ENCODE results near the gene AQP3.
"Not testable (repeated sequence)": the region's sequence is repeated elsewhere in the genome, so short reads cannot be mapped to it uniquely, and the experiment has no call there.

Gene AQP3

GRCh38 chr9:33440204-33440603 is 7.2 kb downstream of the AQP3 start:
- DNase-seq (ENCODE audit: low read depth): no peak

GRCh38 chr9:33439731-33440130 is 7.7 kb downstream of the AQP3 start:
- DNase-seq (ENCODE audit: low read depth): no peak

- no peak for DNase-seq (ENCODE audit: low read depth)
Observed at GRCh38 chr9:33438926-33439680, 8.3 kb downstream of the AQP3 start.

GRCh38 chr9:33437898-33438297 is 9.5 kb downstream of the AQP3 start:
- no peak for DNase-seq (ENCODE audit: low read depth)

- no peak for DNase-seq (ENCODE audit: low read depth)
Observed at GRCh38 chr9:33437205-33437604, 10.2 kb downstream of the AQP3 start.

GRCh38 chr9:33436445-33436844 is 10.9 kb downstream of the AQP3 start:
- DNase-seq (ENCODE audit: low read depth): no peak

- DNase-seq (ENCODE audit: low read depth): no peak
Observed at GRCh38 chr9:33435821-33436277, 11.5 kb downstream of the AQP3 start.

- no peak for DNase-seq (ENCODE audit: low read depth)
Observed at GRCh38 chr9:33434317-33435105, 12.9 kb downstream of the AQP3 start.

GRCh38 chr9:33433871-33434270 is 13.5 kb downstream of the AQP3 start:
- no peak for DNase-seq (ENCODE audit: low read depth)

GRCh38 chr9:33431420-33431819 is 16.0 kb downstream of the AQP3 start:
- no peak for DNase-seq (ENCODE audit: low read depth)

- DNase-seq (ENCODE audit: low read depth): no peak
Observed at GRCh38 chr9:33430942-33431341, 16.5 kb downstream of the AQP3 start.

- DNase-seq (ENCODE audit: low read depth): no peak
Observed at GRCh38 chr9:33429256-33429985, 18.0 kb downstream of the AQP3 start.

GRCh38 chr9:33426843-33427293 is 20.5 kb downstream of the AQP3 start:
- DNase-seq (ENCODE audit: low read depth): no peak

GRCh38 chr9:33425128-33425533 is 22.3 kb downstream of the AQP3 start:
- DNase-seq (ENCODE audit: low read depth): no peak

GRCh38 chr9:33424492-33424891 is 22.9 kb downstream of the AQP3 start:
- not testable (repeated sequence) for DNase-seq (ENCODE audit: low read depth)

GRCh38 chr9:33424043-33424442 is 23.4 kb downstream of the AQP3 start:
- DNase-seq (ENCODE audit: low read depth): not testable (repeated sequence)

- DNase-seq (ENCODE audit: low read depth): no peak
Observed at GRCh38 chr9:33419708-33420303, 27.6 kb downstream of the AQP3 start.

GRCh38 chr9:33418090-33418489 is 29.3 kb downstream of the AQP3 start:
- no peak for DNase-seq (ENCODE audit: low read depth)

- DNase-seq (ENCODE audit: low read depth): no peak
Observed at GRCh38 chr9:33416996-33417395, 30.4 kb downstream of the AQP3 start.

GRCh38 chr9:33415501-33416038 is 31.8 kb downstream of the AQP3 start:
- DNase-seq (ENCODE audit: low read depth): no peak

GRCh38 chr9:33414889-33415500 is 32.4 kb downstream of the AQP3 start:
- no peak for DNase-seq (ENCODE audit: low read depth)
